Measurements from ENCODE around the gene MTR.
"Not testable (repeated sequence)": the region's sequence is repeated elsewhere in the genome, so short reads cannot be mapped to it uniquely, and the experiment has no call there.

Gene MTR

GRCh38 chr1:236887081-236887480, 92.0 kb downstream of the MTR start:
- in situ Hi-C loops (cut with MboI; ENCODE audit: low pct_unique_long_range_greater_than_20kb, low sequenced_read_pairs) = no loop called here

GRCh38 chr1:236888126-236888525, 93.0 kb downstream of the MTR start:
- in situ Hi-C loops (cut with MboI; ENCODE audit: low pct_unique_long_range_greater_than_20kb, low sequenced_read_pairs) = no loop called here
- no peak for DNase-seq

More at GRCh38 chr1:236887081-236887480, 92.0 kb downstream of the MTR start:
- DNase-seq = no peak

DNA sequence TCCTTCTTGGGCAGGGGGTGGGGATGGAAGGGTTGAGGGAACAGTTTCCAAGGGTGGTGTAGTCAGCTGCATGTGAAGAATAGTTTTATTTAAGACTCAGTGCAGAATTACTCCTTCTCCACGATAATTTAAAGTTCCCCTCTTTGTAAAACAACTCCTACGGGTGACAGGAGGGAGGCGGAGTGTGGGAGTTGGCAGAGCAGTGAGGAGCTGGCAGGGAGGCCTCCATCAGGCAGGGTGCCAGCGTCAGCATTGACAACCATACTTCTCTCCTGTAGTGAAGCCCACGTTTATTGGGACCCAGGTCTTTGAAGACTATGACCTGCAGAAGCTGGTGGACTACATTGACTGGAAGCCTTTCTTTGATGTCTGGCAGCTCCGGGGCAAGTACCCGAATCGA, 93.8 kb downstream of the MTR start:
- DNase-seq = no peak
- in situ Hi-C loops (cut with MboI; ENCODE audit: low pct_unique_long_range_greater_than_20kb, low sequenced_read_pairs) = no loop called here

DNA sequence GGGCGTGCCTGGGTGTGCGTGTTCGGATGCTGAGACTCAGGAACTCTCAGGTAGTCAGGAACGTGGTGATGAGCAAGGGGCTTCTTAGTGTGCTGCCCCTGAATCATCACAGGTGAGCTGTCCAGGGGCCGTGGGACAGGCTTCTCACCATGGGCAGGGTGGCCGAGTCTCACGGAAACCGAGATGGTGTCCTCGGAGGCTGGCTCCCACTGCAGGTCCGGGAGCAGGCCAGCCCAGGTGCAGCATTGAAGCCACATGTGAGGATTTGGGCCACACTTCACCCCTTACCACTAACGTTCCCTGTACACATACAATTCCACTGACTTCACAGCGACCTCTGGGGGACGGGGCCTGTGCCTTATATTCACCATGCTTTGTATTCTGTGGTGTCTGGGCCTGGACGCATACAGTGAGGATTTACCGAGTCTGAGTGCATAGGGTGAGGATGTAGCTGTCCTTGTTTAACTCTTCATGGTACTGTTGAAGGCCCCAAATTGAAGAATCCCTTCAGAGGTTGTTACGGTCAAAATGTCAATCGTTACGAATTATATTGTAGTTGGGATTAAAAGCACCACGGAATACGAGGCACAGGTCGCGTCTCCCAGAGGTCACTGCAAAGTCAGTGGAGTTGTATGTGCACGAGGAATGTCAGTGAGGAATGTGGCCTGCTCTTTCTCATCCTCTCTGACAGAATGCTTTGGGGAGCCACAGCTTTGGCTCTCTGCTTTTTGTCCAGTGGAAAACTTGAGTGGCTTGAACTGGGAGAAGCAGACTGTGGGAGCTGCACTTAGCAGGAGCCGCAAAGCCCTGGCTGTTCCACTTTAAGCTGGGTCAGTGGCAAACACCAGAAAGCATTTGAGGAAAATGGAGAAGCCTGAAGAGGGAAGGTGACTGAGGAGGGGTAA, 95.3 kb downstream of the MTR start:
- in situ Hi-C loops (cut with MboI; ENCODE audit: low pct_unique_long_range_greater_than_20kb, low sequenced_read_pairs) = no loop called here
- DNase-seq = no peak

GRCh38 chr1:236893626-236894545, 98.8 kb downstream of the MTR start:
- DNase-seq = no peak
- in situ Hi-C loops (cut with MboI; ENCODE audit: low pct_unique_long_range_greater_than_20kb, low sequenced_read_pairs) = no loop called here

- in situ Hi-C loops (cut with MboI; ENCODE audit: low pct_unique_long_range_greater_than_20kb, low sequenced_read_pairs) = no loop called here
- DNase-seq = no peak
These were observed 100.7 kb downstream of the MTR start for GRCh38 chr1:236895665-236896387.

- in situ Hi-C loops (cut with MboI; ENCODE audit: low pct_unique_long_range_greater_than_20kb, low sequenced_read_pairs) = no loop called here
These were observed 101.6 kb downstream of the MTR start for GRCh38 chr1:236896716-236897115.

GRCh38 chr1:236904892-236905741, 110.0 kb downstream of the MTR start:
- in situ Hi-C loops (cut with MboI; ENCODE audit: low pct_unique_long_range_greater_than_20kb, low sequenced_read_pairs) = no loop called here
- DNase-seq = no peak

More at GRCh38 chr1:236896716-236897115, 101.6 kb downstream of the MTR start:
- no peak for DNase-seq

- in situ Hi-C loops (cut with MboI; ENCODE audit: low pct_unique_long_range_greater_than_20kb, low sequenced_read_pairs) = no loop called here
- no peak for DNase-seq
These were observed 112.1 kb downstream of the MTR start for GRCh38 chr1:236907205-236907604.

- in situ Hi-C loops (cut with MboI; ENCODE audit: low pct_unique_long_range_greater_than_20kb, low sequenced_read_pairs) = no loop called here
- no peak for DNase-seq
These were observed 113.6 kb downstream of the MTR start for GRCh38 chr1:236908669-236909068.

GRCh38 chr1:236911047-236911446, 116.0 kb downstream of the MTR start:
- DNase-seq; in situ Hi-C loops (cut with MboI; ENCODE audit: low pct_unique_long_range_greater_than_20kb, low sequenced_read_pairs): not testable (repeated sequence)

GRCh38 chr1:236913371-236914037, 118.4 kb downstream of the MTR start:
- in situ Hi-C loops (cut with MboI; ENCODE audit: low pct_unique_long_range_greater_than_20kb, low sequenced_read_pairs) = no loop called here
- no peak for DNase-seq

DNA sequence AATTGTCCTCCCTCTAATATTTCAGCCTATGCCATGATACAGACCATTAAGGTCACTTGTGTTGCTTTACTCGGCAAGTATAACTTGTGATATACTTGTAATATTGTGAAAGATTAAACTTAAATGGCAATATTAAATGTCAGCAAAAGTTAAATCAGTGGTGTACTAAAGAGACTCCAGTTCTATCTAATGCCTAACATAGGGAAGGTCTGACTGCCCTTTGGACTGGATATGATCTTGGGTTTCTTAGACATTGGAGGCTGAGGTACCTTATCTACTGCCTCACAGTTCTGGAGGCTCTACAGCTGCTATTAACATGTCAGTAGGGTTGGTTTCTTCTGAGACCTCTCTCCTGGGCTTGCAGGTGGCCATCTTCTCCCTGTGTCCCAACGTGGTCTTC, 119.3 kb downstream of the MTR start:
- in situ Hi-C loops (cut with MboI; ENCODE audit: low pct_unique_long_range_greater_than_20kb, low sequenced_read_pairs) = no loop called here
- no peak for DNase-seq

- in situ Hi-C loops (cut with MboI; ENCODE audit: low pct_unique_long_range_greater_than_20kb, low sequenced_read_pairs) = no loop called here
- no peak for DNase-seq
These were observed 121.2 kb downstream of the MTR start for GRCh38 chr1:236916131-236916800.

- DNase-seq = no peak
- in situ Hi-C loops (cut with MboI; ENCODE audit: low pct_unique_long_range_greater_than_20kb, low sequenced_read_pairs) = no loop called here
These were observed 122.4 kb downstream of the MTR start for GRCh38 chr1:236917448-236917847.

DNA sequence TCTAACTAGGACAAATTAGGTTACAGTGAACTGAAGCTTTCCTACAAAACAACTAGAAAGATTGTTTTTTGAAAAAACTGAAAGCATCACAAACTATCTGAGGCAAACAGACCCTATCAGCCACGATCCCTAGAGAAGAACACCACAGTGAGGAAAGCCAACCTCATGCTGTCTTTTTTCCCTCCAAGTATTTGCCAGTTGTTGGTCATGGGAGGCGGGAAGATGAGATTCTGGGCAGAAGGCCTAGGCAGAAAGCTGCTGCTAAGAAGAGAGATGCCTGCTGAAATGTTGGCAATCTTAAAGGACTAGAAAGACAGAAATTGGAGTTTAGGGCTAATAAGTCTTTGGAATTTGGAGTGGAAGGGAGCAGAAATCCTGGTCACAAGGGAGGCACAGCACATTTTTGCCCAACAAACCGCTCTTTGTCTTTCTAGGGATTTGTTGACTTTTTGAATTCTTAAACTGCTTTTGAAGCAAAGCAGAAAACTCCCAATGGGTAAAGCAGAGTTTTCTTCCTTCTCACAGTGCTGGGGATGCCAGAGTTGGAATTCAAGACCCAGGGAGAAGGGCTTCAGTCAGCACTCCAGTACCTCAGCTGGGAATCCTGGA, 125.3 kb downstream of the MTR start:
- no peak for DNase-seq
- in situ Hi-C loops (cut with MboI; ENCODE audit: low pct_unique_long_range_greater_than_20kb, low sequenced_read_pairs) = no loop called here

DNA sequence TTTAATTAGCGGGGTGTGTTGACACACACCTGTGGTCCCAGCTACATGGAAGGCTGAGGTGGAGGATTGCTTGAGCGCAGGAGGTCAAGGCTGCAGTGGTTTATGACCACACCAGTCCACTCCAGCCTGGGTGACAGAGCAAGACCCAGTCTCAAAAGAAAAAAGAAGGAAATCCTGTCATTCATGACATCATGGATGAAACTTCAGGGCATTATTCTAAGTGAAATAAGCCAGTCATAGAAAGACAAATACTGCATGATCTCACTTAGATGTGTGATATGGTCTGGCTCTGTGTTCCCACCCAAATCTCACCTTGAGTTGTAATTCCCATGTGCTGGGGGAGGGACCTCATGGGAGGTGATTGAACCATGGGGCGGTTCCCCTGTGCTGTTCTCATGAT, 126.5 kb downstream of the MTR start:
- DNase-seq = no peak
- in situ Hi-C loops (cut with MboI; ENCODE audit: low pct_unique_long_range_greater_than_20kb, low sequenced_read_pairs) = no loop called here
